DMS153 treated with DMSO at 0.1 percent for 48 hours (cell line): Measurements from ENCODE around the gene MAGED4.
"Not testable (repeated sequence)": the region's sequence is repeated elsewhere in the genome, so short reads cannot be mapped to it uniquely, and the experiment has no call there.

Experiments
- DNase-seq: peaks from one replicate; lab custom pipeline; 2025; ENCODE audit not compliant: unreplicated experiment; lab: John Stamatoyannopoulos, UW

The MAGED4 gene

GRCh38 chrX:52184440-52185077 lies at the start of gene MAGED4:
TSS of gene MAGED4 (plus strand) at chrX:52184888. CDS start at chrX:52185923, 1,035 bp downstream.
- not testable (repeated sequence) for DNase-seq

- no peak for DNase-seq
These were observed 45.7 kb upstream of the MAGED4 start for GRCh38 chrX:52138830-52139544.

GRCh38 chrX:52139545-52139895 lies 45.2 kb upstream of the MAGED4 start:
- DNase-seq: no peak

- no peak for DNase-seq
These were observed 44.7 kb upstream of the MAGED4 start for GRCh38 chrX:52140020-52140419.

GRCh38 chrX:52150667-52151066 lies 34.0 kb upstream of the MAGED4 start:
- not testable (repeated sequence) for DNase-seq

- not testable (repeated sequence) for DNase-seq
These were observed 24.5 kb upstream of the MAGED4 start for GRCh38 chrX:52160140-52160539.

GRCh38 chrX:52166840-52167239 lies 17.8 kb upstream of the MAGED4 start:
- DNase-seq: no peak

- not testable (repeated sequence) for DNase-seq
These were observed 13.6 kb upstream of the MAGED4 start for GRCh38 chrX:52171055-52171454.

- DNase-seq: not testable (repeated sequence)
These were observed 378 bp downstream of the MAGED4 start for GRCh38 chrX:52185078-52185453.

GRCh38 chrX:52211405-52211804 lies 26.7 kb downstream of the MAGED4 start:
- not testable (repeated sequence) for DNase-seq

GRCh38 chrX:52213276-52213675 lies 28.6 kb downstream of the MAGED4 start:
- no peak for DNase-seq

GRCh38 chrX:52216541-52216940 lies 31.9 kb downstream of the MAGED4 start:
- no peak for DNase-seq

GRCh38 chrX:52217494-52218160 lies 32.9 kb downstream of the MAGED4 start:
- DNase-seq: no peak

- no peak for DNase-seq
These were observed 36.2 kb downstream of the MAGED4 start for GRCh38 chrX:52220936-52221335.
